ENCODE data around the gene WNT3A.

The WNT3A gene

DNA sequence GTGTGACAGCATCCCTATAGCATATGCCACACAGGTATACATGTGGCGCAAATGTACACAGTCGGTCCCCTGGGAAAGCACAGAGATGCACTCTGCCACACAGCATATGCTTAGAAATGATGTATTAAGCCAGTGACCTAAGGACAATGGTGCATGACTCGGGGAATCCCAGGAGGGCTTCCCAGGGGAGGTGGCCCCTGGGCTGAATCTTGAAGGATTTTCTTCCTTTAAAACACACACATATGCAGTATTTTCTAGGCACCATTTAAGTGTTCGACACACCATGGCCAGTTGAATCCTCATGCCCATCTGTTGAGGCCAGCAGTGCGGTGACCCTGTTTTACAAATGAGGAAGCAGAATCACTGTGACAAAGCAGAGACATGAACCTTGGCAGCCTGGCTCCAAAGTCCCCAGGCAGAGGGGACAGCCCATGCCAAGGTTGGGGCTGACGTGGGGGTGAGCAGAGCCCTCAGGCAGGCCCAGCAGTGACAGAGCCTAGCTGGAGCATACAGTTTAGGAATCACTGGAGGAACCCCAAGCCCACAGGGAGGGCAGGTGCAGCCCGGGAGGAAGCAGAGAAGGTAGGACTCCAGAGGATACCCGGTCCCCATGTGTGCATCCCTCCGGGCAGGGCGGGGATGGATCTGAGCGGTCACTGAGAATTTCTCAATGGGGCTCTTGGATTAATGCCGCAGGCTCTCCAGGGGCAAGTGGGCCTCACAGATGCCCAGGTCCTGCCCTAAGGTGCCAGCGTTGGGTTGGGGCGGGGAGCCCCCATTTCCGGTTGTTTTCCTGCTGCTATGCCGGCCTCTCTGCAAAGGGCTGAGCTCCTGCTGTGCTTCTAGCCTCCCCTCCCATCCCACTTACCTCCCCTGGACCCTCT is 28.4 kb downstream of the WNT3A start:
- DNase-seq = no peak

DNA sequence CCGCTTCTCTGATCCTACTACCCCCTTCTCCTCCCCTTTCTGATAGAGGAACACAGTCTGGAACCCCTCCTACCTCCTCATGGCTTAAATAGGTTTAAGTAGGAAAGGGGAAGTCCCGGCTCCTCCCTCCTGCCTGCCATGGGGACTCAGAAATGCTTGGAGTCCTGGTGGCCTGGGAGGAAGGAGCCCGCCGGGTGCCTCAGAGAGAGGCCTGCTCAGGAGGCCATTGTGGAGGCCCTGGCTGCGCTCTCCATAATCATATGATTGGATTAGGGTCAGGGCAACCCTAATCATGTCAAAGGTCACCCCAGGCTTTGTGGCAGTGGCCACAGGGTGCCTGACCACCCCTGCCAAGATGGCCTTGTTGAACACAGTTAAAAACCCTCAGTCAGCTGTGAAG is 29.0 kb downstream of the WNT3A start:
- no peak for DNase-seq

DNA sequence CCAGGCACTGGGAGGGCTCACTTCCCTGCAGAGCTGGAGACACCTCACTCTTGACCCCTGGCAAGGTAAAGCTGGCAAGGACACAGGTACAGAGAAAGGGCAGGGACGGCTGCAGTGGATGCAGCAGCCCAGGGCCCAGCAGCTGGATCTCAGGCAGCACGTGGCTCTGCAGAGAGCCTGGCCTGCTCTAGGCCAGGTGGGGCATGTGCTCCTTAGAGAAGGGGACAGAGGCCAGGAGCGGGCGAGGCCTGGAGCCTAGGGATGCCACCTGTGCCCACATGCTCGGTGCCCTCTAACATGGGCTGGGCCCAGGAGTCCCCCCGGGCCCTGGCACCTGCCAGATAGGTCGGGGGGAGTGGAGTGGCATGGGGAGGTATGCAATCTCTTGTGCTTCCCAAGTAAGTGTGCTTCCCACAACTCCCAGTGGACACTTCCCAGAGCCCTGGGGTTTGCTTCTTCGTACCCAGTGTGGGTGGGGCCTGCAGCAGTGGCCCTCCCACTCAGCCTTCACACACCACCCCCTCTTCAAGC is 30.0 kb downstream of the WNT3A start:
- DNase-seq = no peak

DNA sequence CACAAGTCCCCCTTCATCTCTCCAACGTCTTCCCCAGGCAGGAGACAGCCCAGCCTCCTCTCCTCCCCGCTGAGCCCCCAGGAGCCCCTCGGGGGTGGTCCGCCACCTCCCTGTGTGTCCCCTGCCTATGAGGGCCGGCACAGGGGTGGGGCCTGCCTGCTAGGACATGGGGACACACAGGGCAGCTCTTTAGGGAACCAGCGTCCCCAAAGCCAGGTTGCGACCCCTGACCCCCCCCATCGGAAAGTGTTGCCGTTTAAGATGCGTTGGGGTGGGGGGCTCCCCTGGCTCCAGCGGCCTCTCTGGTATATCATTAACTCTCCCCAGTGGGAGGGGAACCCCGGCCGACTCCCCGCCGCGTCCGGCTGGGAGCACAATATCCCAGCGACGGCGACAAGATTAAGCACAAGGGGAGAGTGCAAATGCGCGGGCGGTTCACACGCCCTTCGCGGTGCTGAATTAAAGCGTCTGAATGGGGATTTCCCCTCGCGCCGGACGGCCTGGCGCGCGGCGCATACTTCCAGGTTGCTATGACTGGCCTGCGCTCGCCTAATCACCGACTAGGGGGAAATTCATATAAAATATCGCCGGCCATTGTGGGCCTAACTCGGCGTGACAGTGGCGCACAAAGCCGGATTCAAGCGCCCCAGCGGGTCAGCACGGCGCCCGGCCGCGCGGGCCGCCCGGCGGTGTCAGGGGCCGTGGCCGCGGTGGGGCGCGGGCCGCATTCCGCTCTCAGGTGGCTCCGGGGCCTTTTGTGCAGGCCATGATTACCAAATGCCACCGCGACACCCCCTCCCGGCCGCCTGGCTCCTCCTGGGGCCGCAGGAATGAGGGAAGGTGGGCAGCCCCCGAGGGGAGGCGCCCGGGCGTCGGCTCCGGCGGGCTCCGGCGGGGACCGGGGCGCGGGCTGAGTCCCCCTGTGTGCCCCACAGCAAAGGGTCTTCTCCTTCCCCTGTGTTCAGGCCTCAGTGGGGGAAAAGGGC is 30.9 kb downstream of the WNT3A start:
- DNase-seq = no peak

- DNase-seq = no peak
Observed at GRCh38 chr1:228038387-228039005, 31.7 kb downstream of the WNT3A start.

DNA sequence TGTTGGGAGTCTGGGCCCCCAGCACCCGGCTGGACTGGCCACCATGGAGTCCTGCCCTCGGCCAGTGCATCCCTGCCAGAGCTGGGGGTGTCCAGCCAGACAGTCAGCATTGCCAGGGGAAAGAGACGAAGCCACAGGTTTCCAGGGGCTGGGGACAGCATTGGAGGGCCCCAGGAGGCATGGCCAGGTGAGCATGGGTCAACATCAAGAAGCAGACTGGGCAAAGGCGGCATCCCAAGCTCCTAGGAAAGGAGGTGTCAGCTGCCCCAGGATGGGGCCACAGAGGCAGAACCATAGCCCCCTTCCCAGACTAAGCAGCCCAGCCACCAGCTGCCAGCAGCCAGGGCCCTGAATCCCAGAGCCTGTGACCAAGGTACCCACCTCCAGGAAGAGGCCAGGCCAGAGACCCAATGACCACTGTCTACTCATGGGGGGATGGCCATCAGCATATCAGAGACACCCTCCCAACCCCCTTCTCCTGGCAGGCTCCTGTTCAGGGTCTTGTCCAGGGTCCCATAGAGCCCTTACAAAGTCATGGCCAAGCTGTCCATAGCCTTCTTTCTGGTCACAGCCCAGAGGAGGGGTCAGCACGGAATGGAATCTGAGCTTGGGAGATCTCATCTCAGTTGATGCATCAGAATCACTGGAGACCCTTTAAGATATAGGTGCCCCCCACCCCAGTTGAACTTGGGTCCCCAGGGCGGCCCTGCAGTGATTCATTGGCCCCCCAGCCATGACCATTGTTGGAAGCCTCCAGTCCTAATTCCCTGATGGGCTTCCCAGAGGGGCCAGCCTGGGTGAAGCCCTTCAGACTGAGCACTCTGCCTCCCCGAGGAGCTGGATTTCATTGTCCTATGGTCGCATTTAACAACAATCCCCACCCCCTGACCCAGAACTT is 32.5 kb downstream of the WNT3A start:
- DNase-seq = no peak

GRCh38 chr1:228039986-228040385 is 33.2 kb downstream of the WNT3A start:
- no peak for DNase-seq

DNA sequence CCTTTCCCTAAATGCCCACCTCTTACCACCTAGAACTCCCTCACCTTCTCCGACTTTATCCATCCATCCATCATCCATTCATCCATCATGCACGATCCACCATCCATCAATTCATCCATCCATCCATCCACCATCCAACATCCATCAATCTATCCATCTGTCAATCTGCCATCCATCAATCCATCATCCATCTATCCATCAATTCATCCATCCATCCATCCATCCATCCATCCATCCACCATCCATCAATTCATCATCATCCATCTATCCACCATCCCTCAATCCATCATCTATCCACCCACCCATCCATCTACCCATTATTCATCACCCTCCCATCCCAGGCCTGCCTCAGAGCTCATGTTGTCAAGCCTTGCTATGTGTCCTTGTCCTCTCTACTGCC is 34.5 kb downstream of the WNT3A start:
- DNase-seq = no peak

DNA sequence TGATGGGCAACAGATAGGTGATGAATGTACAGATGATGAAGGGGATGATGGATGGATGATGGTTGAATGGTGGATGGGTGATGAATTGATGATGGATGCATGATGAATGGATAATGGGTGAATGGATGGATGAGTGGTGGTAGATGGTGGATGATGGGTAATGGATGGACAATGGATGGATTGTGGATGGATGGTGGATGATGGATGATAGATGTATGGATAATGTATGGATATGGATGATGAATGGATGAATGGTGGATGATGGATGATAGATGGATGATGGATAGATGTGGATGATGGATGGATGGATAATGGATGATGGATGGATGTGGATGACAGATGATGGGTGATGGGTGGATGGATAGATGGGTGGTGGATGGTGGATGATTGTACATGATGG is 35.7 kb downstream of the WNT3A start:
- DNase-seq = no peak

DNA sequence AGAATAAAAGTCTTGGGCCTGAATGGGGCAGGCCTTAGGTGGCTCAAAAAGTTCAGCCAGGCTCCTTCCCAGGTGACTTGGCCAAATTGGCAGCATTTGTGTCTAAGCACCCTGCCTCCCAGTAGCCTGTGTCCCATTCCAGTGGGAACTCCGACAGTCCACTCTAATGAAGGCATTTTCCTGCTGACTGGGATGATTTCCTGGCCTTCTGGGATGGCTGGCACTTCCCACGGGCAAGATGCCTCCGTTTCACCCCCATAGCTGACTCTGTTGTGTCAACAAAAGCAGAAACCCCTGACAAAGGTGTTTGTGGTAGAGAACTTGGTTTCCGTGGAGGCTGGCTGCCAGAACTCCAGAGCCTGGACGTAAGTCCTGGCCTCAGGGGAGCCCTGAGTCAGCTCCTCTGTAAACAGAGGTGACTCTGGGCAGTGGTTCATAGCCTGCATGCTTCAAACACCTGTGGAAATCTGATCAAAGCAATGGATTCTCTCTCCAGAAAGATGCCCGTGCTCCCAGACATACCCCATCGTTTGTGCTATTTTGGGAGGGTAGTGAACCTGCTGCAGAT is 36.6 kb downstream of the WNT3A start:
- DNase-seq = no peak

- DNase-seq = no peak
Observed at GRCh38 chr1:228044961-228045360, 38.2 kb downstream of the WNT3A start.

- DNase-seq = no peak
Observed at GRCh38 chr1:228045405-228045804, 38.6 kb downstream of the WNT3A start.

- DNase-seq = no peak
Observed at GRCh38 chr1:228045871-228046270, 39.1 kb downstream of the WNT3A start.

GRCh38 chr1:228046421-228047182 is 39.8 kb downstream of the WNT3A start:
- DNase-seq = no peak

- no peak for DNase-seq
Observed at GRCh38 chr1:228047183-228047466, 40.3 kb downstream of the WNT3A start.

DNA sequence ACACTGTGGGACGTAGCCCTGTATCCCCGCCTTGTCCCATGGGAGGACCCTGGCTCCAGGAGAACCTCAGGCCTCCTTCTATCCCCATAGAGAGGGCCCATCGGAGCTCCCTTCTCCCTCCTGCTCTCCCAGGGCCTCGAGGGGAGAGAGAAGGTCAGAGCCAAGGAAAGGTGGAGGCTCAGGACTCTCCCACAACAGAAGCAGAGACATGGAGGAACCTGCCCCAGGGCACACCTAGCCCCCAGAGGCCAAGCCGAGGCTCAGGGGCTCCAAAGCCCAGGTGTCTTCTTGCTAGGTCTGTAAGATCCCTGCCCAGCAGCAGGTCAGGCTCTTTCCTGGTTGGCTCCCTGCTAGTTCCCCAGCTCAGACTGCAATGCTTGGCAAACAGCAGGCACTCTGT is 41.3 kb downstream of the WNT3A start:
- DNase-seq = no peak

DNA sequence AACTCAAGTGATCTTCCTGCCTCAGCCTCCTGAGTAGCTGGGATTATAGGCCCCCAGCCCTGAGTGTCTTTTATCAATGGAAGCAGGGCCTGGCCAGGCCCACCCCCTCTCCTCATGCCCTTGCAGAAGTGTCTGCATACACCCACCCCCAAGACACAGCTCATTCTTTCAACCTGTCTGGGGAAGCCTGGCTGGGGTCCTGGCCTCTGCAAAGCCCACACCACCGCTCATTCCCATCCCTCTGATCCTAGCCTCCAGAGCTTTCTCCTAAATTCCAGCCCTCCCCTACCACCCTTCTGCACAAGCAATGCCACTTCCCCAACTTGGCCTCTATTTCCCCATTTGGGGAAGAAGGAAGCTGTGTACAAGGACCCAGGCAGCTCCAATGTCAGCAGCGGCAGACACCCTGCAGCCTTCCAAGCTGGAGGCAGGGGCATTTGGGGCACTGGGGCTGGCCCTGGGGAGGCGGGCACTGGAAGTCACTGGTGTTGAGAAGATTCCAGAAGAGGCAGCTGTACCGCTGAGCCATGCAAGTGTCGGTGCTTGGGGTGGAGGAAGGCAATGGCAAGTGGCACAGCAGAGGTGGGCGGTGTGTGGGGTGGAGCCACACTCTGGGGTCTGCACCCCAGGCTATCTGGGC is 42.0 kb downstream of the WNT3A start:
- DNase-seq = no peak

GRCh38 chr1:228050571-228051231 is 43.9 kb downstream of the WNT3A start:
- DNase-seq = no peak

- DNase-seq = no peak
Observed at GRCh38 chr1:228058172-228058948, 51.6 kb downstream of the WNT3A start.
